ENCODE measurements around the gene IFIH1.

IFIH1 gene

GRCh38 chr2:162328424-162329157 is 10.1 kb upstream of the IFIH1 start:
- no peak overlapping the region for H3K4me3 ChIP-seq (ENCODE audit: low read depth, low read length)
- DNase-seq = no peak

GRCh38 chr2:162327806-162328205 is 9.3 kb upstream of the IFIH1 start:
- Histone ChIP-seq H3K4me3 (ENCODE audit: low read depth, low read length) (no peak overlapping the region), H3K36me3 (no peaks in the 10 kb centered on the region), H3K27ac (no peak overlapping the region), H3K27me3 (ENCODE audit: insufficient read depth, low read depth, severe bottlenecking) (no peaks in the 10 kb centered on the region), H3K9me3 (ENCODE audit: severe bottlenecking) (no peaks in the 10 kb centered on the region)
- DNase-seq = no peak
- TF ChIP-seq CTCF (IDR thresholded peaks at IDR 0.05; ENCODE audit: low read depth, low read length) = no peak

More at GRCh38 chr2:162328424-162329157, 10.1 kb upstream of the IFIH1 start:
- no peak for TF ChIP-seq CTCF (IDR thresholded peaks at IDR 0.05; ENCODE audit: low read depth, low read length)
- Histone ChIP-seq H3K36me3 (no peaks in the 10 kb centered on the region), H3K27ac (no peak overlapping the region), H3K9me3 (ENCODE audit: severe bottlenecking) (no peaks in the 10 kb centered on the region), H3K27me3 (ENCODE audit: insufficient read depth, low read depth, severe bottlenecking) (no peaks in the 10 kb centered on the region)

DNA sequence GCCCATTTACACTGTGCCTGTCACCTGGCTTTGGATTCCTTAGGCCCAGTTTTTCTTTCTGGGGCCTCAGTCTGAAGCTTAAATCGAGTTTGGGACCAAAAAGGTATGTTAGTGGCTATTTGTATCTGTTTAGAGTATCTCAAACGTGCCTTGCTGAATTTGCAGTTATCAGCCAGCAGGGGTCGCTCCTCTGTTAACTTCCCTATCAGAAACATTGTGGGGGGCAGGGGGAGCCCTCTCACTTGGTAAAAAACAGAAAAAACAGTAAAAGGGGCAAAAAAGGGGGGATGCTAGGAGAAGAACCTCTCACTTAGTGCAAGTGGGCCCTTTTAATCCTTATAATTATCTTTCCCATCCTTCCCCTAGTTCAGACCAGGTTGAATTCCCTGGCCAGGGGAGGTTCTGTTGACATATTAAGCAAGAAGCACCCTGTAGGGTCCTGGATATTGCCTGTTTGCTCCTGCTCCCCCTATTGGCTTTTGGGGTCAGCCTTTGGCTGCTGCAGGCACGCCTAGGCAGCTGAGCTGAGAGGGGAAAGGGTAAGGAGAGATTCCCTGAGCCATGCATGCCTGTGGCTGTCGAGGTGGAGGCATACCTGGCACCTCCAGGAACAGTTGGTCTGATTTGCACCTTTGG is 8.8 kb upstream of the IFIH1 start:
- DNase-seq = no peak

GRCh38 chr2:162324953-162325352 is 6.5 kb upstream of the IFIH1 start:
- Histone ChIP-seq H3K36me3 (no peaks in the 10 kb centered on the region), H3K9me3 (ENCODE audit: severe bottlenecking) (no peaks in the 10 kb centered on the region), H3K27ac (no peak overlapping the region), H3K4me3 (ENCODE audit: low read depth, low read length) (no peak overlapping the region), H3K27me3 (ENCODE audit: insufficient read depth, low read depth, severe bottlenecking) (no peaks in the 10 kb centered on the region)
- DNase-seq = no peak
- TF ChIP-seq CTCF (IDR thresholded peaks at IDR 0.05; ENCODE audit: low read depth, low read length) = no peak

More for the DNA sequence above, 8.8 kb upstream of the IFIH1 start:
- 0 out of 2 replicates have a peak, but pooled peaks have one; percentile 33 for TF ChIP-seq CTCF (IDR thresholded peaks at IDR 0.05; ENCODE audit: low read depth, low read length)
- H3K4me3 ChIP-seq (ENCODE audit: low read depth, low read length) = no peak overlapping the region
- H3K27ac ChIP-seq = no peak overlapping the region
- H3K27me3 ChIP-seq (ENCODE audit: insufficient read depth, low read depth, severe bottlenecking) = no peaks in the 10 kb centered on the region
- no peaks in the 10 kb centered on the region for H3K36me3 ChIP-seq
- H3K9me3 ChIP-seq (ENCODE audit: severe bottlenecking) = no peaks in the 10 kb centered on the region

DNA sequence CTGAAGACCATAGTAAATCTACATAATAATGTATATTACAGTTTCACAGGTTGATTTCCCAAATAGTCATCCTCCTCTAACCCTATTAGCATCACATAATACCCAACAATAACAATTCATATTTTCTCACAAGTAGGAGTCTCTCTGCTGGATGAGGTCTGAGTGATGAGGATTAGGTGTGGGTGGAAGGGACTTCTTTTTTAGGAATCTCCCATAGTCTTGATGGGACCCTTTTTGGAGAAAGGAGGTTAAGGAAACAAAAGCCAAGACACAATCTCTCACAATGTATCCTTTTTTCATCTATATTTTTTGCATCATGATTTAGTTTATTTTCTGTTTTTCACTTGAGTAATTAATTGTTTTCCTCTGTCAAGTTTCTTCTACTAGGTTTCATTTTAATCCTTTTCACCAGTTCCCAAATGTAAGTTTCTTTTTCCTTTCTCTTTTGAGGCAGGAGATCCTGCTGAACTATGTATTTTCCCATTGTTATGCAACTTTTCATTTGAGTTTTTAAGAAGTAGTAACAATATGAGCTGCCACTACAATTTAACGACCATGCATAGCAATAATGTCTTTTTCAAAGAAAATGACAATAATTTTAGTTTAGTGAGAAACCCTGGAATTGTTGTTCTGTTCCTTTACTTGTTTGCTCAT is 2.5 kb upstream of the IFIH1 start:
- Histone ChIP-seq H3K36me3 (no peaks in the 10 kb centered on the region), H3K4me3 (ENCODE audit: low read depth, low read length) (no peak overlapping the region), H3K27ac (no peak overlapping the region), H3K9me3 (ENCODE audit: severe bottlenecking) (no peaks in the 10 kb centered on the region), H3K27me3 (ENCODE audit: insufficient read depth, low read depth, severe bottlenecking) (no peaks in the 10 kb centered on the region)
- DNase-seq = no peak
- TF ChIP-seq CTCF (IDR thresholded peaks at IDR 0.05; ENCODE audit: low read depth, low read length) = no peak

Data from WERI-Rb-1 (cell line).